ENCODE measurements around the gene PDE8A.

- TF ChIP-seq MLLT1 (IDR thresholded peaks at IDR 0.05) (no peak), MAX (IDR thresholded peaks at IDR 0.05; ENCODE audit: low read depth, low read length) (no peak), NFIC (IDR thresholded peaks at IDR 0.05; ENCODE audit: low read depth, low read length) (no peak), CTCF (IDR thresholded peaks at IDR 0.05 in 2 of 3, conservative IDR thresholded peaks at IDR 0.05 in 1 of 3; ENCODE audit: control insufficient read depth in 2 of 3, extremely low read depth in 1 of 3, insufficient read depth in 1 of 3, low read depth in 3 of 3, low read length in 3 of 3) (no peak), YY1 (IDR thresholded peaks at IDR 0.05; ENCODE audit: low read depth, low read length) (no peak), KDM1A (IDR thresholded peaks at IDR 0.05; ENCODE audit: borderline replicate concordance) (no peak), NFYB (IDR thresholded peaks at IDR 0.05; ENCODE audit: insufficient read depth, low read depth, low read length) (no peak), ZNF384 (IDR thresholded peaks at IDR 0.05; ENCODE audit: borderline replicate concordance, low read depth, low read length) (no peak), POLR2AphosphoS5 (IDR thresholded peaks at IDR 0.05; ENCODE audit: low read length) (no peak), SREBF2 (IDR thresholded peaks at IDR 0.05; ENCODE audit: low read length) (no peak)
Observed at GRCh38 chr15:85048430-85048829, 66.8 kb downstream of the PDE8A start.
